Lower lobe of right lung (tissue), 2 donors: ENCODE measurements around the gene PSMD7. TPM values are rescaled to one million over a fixed set of nuclear protein-coding genes. Genes with fewer than 3 reads are reported as not detected.

ENCODE experiments used
- ATAC-seq, 2 donors: fragments of 200-7000 bp; cut with Tn5 transposase; one replicate each; pipeline ENCODE4 v1.9.1; 2020 to 2022; ENCODE audit warnings: mild to moderate bottlenecking in 2 of 2, moderate library complexity in 2 of 2
- DNase-seq: peaks from one replicate; pipeline ENCODE4 v3.0.0-alpha.2; 2020
- H3K27ac ChIP-seq: fragments of 200-600 bp; one replicate; pipeline ENCODE4 v1.8.0; 2022
- H3K27me3 ChIP-seq: fragments of 200-600 bp; one replicate; pipeline ENCODE4 v1.8.0; 2022; ENCODE audit warnings: low read depth
- H3K36me3 ChIP-seq: fragments of 200-600 bp; one replicate; pipeline ENCODE4 v1.8.0; 2022; ENCODE audit warnings: mild to moderate bottlenecking
- H3K4me1 ChIP-seq: fragments of 200-600 bp; one replicate; pipeline ENCODE4 v1.8.0; 2022
- H3K4me3 ChIP-seq: fragments of 200-600 bp; one replicate; pipeline ENCODE4 v1.8.0; 2022; ENCODE audit warnings: mild to moderate bottlenecking
- H3K9me3 ChIP-seq: fragments of 200-600 bp; one replicate; pipeline ENCODE4 v1.8.0; 2022
- intact Hi-C: fragments of 100-400 bp; cut with DNase I; formaldehyde crosslinking; loops from one replicate; pipeline ENCODE4 v1.11.0; 2022
- total RNA-seq: library from RNA; stranded (reverse); fragmentation: NEBNext Ultra II Directional; extraction: Animal tissue kit (Norgen Biotek cat#: 25700); gene quantifications from one replicate; pipeline ENCODE4 v1.2.1, GENCODE V29; 2021
- TF ChIP-seq, protein P1 (sequence below): fragments of 200-600 bp; IDR thresholded peaks from one replicate; pipeline ENCODE4 v1.8.0; 2022; ENCODE audit warnings: antibody characterized with exemption, mild to moderate bottlenecking
- donor health status: DM: no; HTN: yes; CAD: no; lungs with severe emphysema.

Gene PSMD7
- total RNA-seq, 1 donor from 2014 or later, result 59.0 TPM

DNA sequence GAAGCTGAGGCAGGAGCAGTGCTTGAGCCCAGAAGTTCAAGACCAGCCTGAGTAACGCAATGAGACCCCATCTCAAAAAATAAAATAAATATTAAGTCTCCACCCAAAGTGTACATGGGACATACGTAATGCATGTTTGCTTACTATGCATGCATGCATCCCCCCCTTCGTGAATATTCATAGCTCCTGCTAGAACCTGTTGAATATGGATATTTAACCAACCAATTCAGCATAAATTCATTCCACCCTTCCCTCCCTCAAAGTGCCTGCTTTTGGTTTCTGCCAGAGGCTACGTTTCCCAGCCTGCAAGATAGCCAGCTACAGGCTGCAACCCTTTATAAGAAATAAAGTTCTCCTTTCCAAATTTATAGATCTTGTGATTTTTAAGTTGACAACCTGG is 12.9 kb upstream of the PSMD7 start:
- ATAC-seq (no peak), DNase-seq (no peak)
- intact Hi-C loops, result no loop called here
- Histone ChIP-seq H3K27me3 (no peaks in the 10 kb centered on the region), H3K27ac (no peak overlapping the region), H3K4me1 (no peaks in the 10 kb centered on the region), H3K36me3 (no peaks in the 10 kb centered on the region), H3K9me3 (no peaks in the 10 kb centered on the region), H3K4me3 (no peak overlapping the region)
- TF ChIP-seq, protein P1, sequence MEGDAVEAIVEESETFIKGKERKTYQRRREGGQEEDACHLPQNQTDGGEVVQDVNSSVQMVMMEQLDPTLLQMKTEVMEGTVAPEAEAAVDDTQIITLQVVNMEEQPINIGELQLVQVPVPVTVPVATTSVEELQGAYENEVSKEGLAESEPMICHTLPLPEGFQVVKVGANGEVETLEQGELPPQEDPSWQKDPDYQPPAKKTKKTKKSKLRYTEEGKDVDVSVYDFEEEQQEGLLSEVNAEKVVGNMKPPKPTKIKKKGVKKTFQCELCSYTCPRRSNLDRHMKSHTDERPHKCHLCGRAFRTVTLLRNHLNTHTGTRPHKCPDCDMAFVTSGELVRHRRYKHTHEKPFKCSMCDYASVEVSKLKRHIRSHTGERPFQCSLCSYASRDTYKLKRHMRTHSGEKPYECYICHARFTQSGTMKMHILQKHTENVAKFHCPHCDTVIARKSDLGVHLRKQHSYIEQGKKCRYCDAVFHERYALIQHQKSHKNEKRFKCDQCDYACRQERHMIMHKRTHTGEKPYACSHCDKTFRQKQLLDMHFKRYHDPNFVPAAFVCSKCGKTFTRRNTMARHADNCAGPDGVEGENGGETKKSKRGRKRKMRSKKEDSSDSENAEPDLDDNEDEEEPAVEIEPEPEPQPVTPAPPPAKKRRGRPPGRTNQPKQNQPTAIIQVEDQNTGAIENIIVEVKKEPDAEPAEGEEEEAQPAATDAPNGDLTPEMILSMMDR, result no peak

DNA sequence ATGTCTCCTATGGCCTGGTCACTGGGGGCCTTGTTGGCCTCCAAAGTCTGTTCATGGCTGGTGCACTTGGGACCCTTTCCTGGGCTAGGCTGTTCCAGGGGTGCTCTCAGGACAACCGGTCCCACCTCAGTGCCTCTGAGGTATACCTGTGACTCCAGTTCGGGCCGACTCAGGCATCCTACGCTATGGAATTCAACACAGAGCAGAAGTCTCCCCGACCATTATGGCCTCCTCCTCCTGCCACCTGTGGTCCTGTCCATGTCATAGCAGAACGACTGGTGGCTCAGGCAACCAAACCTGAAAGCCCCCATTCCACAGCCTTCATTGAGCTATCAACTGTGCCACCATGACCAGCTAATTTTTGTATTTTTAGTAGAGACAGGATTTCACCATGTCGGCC is 8.5 kb upstream of the PSMD7 start:
- Histone ChIP-seq H3K36me3 (no peaks in the 10 kb centered on the region), H3K4me1 (no peaks in the 10 kb centered on the region), H3K27ac (no peak overlapping the region), H3K27me3 (no peaks in the 10 kb centered on the region), H3K9me3 (peaks cover 8% of the 10 kb centered on the region), H3K4me3 (no peak overlapping the region)
- intact Hi-C loops, result no loop called here
- TF ChIP-seq, protein P1, result no peak
- ATAC-seq (no peak), DNase-seq (no peak)

DNA sequence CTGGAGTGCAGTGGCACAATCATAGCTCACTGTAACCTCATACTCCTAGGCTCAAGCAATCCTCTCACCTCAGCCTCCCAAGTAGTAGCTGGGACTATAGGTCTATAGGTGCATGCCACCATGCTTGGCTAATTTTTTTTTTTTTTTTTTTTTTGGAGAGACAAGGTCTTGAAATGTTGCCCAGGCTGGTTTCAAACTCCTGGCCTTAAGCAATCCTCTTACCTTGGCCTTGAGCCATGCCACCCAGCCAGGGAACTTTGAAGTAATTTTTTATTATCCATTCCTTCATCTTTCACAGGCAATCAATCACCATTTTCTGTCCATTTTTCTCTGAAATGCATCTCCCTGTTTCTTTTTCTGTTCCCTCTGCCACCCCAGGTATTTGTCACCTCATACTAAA is 6.3 kb upstream of the PSMD7 start:
- peaks cover 8% of the 10 kb centered on the region for H3K9me3 ChIP-seq
- DNase-seq, result no peak
- H3K4me3 ChIP-seq, result no peak overlapping the region
- H3K4me1 ChIP-seq, result peaks cover 5% of the 10 kb centered on the region
- H3K36me3 ChIP-seq, result no peaks in the 10 kb centered on the region
- H3K27ac ChIP-seq, result no peak overlapping the region
- no peak for ATAC-seq
- H3K27me3 ChIP-seq, result no peaks in the 10 kb centered on the region
- intact Hi-C loops, result no loop called here
- TF ChIP-seq, protein P1, result no peak

GRCh38 chr16:74291176-74291575 is 5.4 kb upstream of the PSMD7 start:
- H3K4me3 ChIP-seq, result no peak overlapping the region
- TF ChIP-seq, protein P1, result no peak
- intact Hi-C loops, result no loop called here
- peaks cover 8% of the 10 kb centered on the region for H3K9me3 ChIP-seq
- H3K27ac ChIP-seq, result no peak overlapping the region
- no peaks in the 10 kb centered on the region for H3K36me3 ChIP-seq
- no peaks in the 10 kb centered on the region for H3K27me3 ChIP-seq
- peaks cover 11% of the 10 kb centered on the region for H3K4me1 ChIP-seq
- no peak for DNase-seq
- ATAC-seq, result no peak

GRCh38 chr16:74291577-74292208 is 4.9 kb upstream of the PSMD7 start:
- no peaks in the 10 kb centered on the region for H3K27me3 ChIP-seq
- no peak for DNase-seq
- no peak overlapping the region for H3K4me3 ChIP-seq
- no peak overlapping the region for H3K27ac ChIP-seq
- peaks cover 11% of the 10 kb centered on the region for H3K4me1 ChIP-seq
- H3K9me3 ChIP-seq, result peaks cover 8% of the 10 kb centered on the region
- TF ChIP-seq, protein P1, result no peak
- intact Hi-C loops, result no loop called here
- H3K36me3 ChIP-seq, result no peaks in the 10 kb centered on the region
- no peak for ATAC-seq
